HUES6 (cell line): ENCODE data around the gene MINDY4.

ENCODE experiments used
- H3K27ac ChIP-seq: 2 replicates; pipeline ENCODE4 v1.7.0; 2013; ENCODE audit warnings: low read depth, mild to moderate bottlenecking, low read length, inconsistent platforms
- H3K27me3 ChIP-seq: 2 replicates; pipeline ENCODE4 v1.6.1; 2013; ENCODE audit warnings: low read length; ENCODE audit not compliant: control insufficient read depth, insufficient read depth
- H3K36me3 ChIP-seq: 2 replicates; pipeline ENCODE4 v1.6.1; 2013; ENCODE audit warnings: low read length; ENCODE audit not compliant: control insufficient read depth, insufficient read depth
- H3K4me1 ChIP-seq: 2 replicates; pipeline ENCODE4 v1.6.1; 2013; ENCODE audit warnings: low read length; ENCODE audit not compliant: control insufficient read depth, insufficient read depth
- H3K4me3 ChIP-seq: 2 replicates; pipeline ENCODE4 v1.5.1; 2013; ENCODE audit warnings: low read depth, low read length
- H3K9ac ChIP-seq: one replicate; pipeline ENCODE4 v1.6.1; 2013; ENCODE audit warnings: mild to moderate bottlenecking, low read length
- H3K9me3 ChIP-seq: 2 replicates; pipeline ENCODE4 v1.6.1; 2013; ENCODE audit warnings: low read depth, low read length; ENCODE audit not compliant: control insufficient read depth, insufficient read depth

MINDY4 gene

DNA sequence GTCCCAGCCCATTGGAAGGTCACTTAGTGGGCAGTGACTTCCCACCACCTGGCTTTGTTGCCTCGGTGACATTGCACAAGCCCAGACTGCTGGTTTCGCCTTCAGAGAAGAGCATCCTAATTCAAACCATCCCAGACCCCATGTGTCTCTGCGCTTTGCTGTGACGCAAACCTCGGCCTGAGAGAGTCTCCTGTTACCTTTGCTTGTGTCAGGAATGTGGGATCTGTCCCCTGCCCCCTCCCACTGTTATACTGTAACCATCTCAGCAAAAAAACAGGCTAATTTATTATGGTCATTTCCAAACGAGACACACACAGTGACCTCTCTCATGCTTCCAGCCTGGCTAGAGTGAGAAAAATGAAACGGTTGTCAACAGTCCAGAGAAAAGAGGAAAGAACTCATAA lies 115.4 kb downstream of the MINDY4 start:
- Histone ChIP-seq H3K27ac (no peak overlapping the region), H3K27me3 (no peaks in the 10 kb centered on the region), H3K36me3 (no peaks in the 10 kb centered on the region), H3K4me3 (no peak overlapping the region), H3K4me1 (peaks cover 20% of the 10 kb centered on the region), H3K9me3 (no peaks in the 10 kb centered on the region), H3K9ac (no peak overlapping the region)

DNA sequence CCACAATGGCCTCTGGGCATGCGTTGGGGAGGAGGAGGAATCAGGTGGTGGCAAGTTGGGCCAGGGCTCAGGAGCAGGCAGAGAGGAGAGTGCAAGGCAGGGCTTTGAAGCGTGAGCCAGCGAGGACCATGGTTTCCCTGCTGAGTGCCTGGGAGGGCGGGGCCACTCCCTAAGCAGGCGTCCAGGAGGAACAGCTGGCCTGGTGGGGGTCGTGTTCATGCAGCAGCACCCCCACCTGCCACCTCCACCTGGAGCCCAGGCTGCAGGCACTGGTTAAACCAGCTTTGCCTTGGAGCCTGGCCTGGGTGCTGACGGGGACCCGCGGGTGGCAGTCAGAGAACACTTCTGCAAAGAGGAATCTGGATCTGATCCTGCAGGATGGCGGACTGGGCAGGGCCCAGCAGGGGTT lies 116.3 kb downstream of the MINDY4 start:
- Histone ChIP-seq H3K27ac (no peak overlapping the region), H3K9me3 (no peaks in the 10 kb centered on the region), H3K27me3 (no peaks in the 10 kb centered on the region), H3K9ac (no peak overlapping the region), H3K4me3 (no peak overlapping the region), H3K4me1 (peaks cover 20% of the 10 kb centered on the region), H3K36me3 (no peaks in the 10 kb centered on the region)

GRCh38 chr7:30888747-30889146 lies 117.5 kb downstream of the MINDY4 start:
- H3K4me1 ChIP-seq = peaks cover 20% of the 10 kb centered on the region
- H3K27me3 ChIP-seq = no peaks in the 10 kb centered on the region
- H3K27ac ChIP-seq = no peak overlapping the region
- H3K4me3 ChIP-seq = no peak overlapping the region
- no peaks in the 10 kb centered on the region for H3K36me3 ChIP-seq
- H3K9ac ChIP-seq = no peak overlapping the region
- H3K9me3 ChIP-seq = no peaks in the 10 kb centered on the region

GRCh38 chr7:30890226-30890625 lies 119.0 kb downstream of the MINDY4 start:
- Histone ChIP-seq H3K27me3 (no peaks in the 10 kb centered on the region), H3K27ac (no peak overlapping the region), H3K4me1 (peaks cover 20% of the 10 kb centered on the region), H3K9me3 (no peaks in the 10 kb centered on the region), H3K9ac (no peak overlapping the region), H3K36me3 (no peaks in the 10 kb centered on the region), H3K4me3 (no peak overlapping the region)

GRCh38 chr7:30893357-30893756 lies 122.1 kb downstream of the MINDY4 start:
- H3K27ac ChIP-seq = no peak overlapping the region
- H3K4me1 ChIP-seq = peaks cover 8% of the 10 kb centered on the region; the same call in 1 of the 2 replicates
- no peak overlapping the region for H3K9ac ChIP-seq

GRCh38 chr7:30894009-30894408 lies 122.8 kb downstream of the MINDY4 start:
- Histone ChIP-seq H3K4me1 (peaks cover 3% of the 10 kb centered on the region; the same call in 1 of the 2 replicates), H3K9me3 (no peaks in the 10 kb centered on the region), H3K4me3 (no peak overlapping the region), H3K27me3 (no peaks in the 10 kb centered on the region), H3K27ac (no peak overlapping the region), H3K36me3 (no peaks in the 10 kb centered on the region), H3K9ac (no peak overlapping the region)

More at GRCh38 chr7:30893357-30893756, 122.1 kb downstream of the MINDY4 start:
- Histone ChIP-seq H3K9me3 (no peaks in the 10 kb centered on the region), H3K4me3 (no peak overlapping the region), H3K36me3 (no peaks in the 10 kb centered on the region), H3K27me3 (no peaks in the 10 kb centered on the region)

GRCh38 chr7:30894866-30895605 lies 123.8 kb downstream of the MINDY4 start:
- peaks cover 3% of the 10 kb centered on the region; the same call in 1 of the 2 replicates for H3K4me1 ChIP-seq
- H3K9me3 ChIP-seq = no peaks in the 10 kb centered on the region
- H3K36me3 ChIP-seq = no peaks in the 10 kb centered on the region
- H3K4me3 ChIP-seq = no peak overlapping the region
- no peak overlapping the region for H3K9ac ChIP-seq
- no peaks in the 10 kb centered on the region for H3K27me3 ChIP-seq
- H3K27ac ChIP-seq = no peak overlapping the region

GRCh38 chr7:30896036-30896435 lies 124.8 kb downstream of the MINDY4 start:
- Histone ChIP-seq H3K9me3 (no peaks in the 10 kb centered on the region), H3K27me3 (no peaks in the 10 kb centered on the region), H3K4me3 (no peak overlapping the region), H3K36me3 (no peaks in the 10 kb centered on the region), H3K27ac (no peak overlapping the region), H3K4me1 (peaks cover 3% of the 10 kb centered on the region; the same call in 1 of the 2 replicates), H3K9ac (no peak overlapping the region)

DNA sequence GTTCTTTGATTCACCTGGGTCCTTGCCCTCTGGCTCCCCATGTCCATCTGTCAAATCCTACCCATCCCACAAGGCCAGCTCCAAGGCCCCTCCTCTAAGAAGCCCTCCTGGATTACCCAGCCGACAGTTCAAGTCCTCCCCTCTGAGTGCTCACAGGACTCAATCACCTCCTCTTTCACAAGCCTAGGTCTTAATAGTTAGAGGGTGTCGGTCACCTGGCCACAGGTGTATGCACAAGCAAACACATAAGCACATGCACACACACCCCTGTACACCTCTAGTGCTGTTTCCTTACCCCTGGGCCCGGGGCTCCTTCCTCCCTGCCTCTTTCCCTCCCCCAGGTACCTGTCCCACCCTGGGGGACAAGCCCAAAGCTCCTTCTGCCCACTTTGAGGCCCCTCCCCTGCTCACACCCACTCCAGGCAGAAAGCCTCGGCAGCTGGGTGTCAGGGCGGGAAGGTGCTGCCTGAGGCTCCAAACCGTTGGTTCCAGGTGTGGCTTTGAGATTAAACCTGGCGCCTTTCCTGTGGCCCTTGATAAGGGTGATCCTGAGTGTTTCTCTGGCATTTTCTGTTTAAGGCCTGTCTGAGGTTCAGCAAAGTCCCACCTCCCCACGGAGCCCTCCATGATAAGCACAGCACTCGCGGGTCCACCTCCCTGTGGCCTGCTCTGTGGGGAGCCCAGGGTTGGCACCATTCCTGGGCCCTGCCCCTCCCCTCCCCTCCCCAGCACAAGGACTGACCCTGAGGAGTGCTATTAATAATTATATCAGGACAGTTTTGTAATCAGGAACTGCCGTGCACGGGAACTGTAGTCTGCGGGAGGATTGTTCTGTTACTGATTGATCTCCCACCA lies 125.8 kb downstream of the MINDY4 start:
- H3K27me3 ChIP-seq = no peaks in the 10 kb centered on the region
- H3K36me3 ChIP-seq = no peaks in the 10 kb centered on the region
- H3K4me1 ChIP-seq = peaks cover 3% of the 10 kb centered on the region; the same call in 1 of the 2 replicates
- no peak overlapping the region for H3K9ac ChIP-seq
- no peaks in the 10 kb centered on the region for H3K9me3 ChIP-seq
- H3K27ac ChIP-seq = no peak overlapping the region
- H3K4me3 ChIP-seq = no peak overlapping the region

DNA sequence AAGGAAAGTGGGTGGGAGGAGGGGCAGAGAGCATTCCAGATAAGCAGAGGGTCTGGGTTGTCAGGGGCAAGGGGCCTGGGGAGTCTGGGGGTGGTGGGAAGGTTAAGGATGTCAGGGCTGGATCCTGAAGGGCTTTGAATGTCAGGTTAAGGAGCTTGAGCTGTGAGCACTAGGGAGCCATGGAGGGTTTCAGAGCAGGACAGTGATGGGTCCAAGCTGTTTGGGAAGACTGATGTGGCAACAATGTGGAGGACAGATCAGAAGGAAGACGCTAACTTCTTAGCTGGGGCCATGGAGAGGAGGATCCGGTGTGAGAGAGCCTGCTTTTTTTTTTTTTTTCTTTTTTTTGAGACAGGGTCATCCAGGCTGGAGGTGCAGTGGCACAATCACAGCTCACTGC lies 126.6 kb downstream of the MINDY4 start:
- Histone ChIP-seq H3K4me1 (peaks cover 6% of the 10 kb centered on the region; the same call in 1 of the 2 replicates), H3K9ac (no peak overlapping the region), H3K36me3 (no peaks in the 10 kb centered on the region), H3K4me3 (no peak overlapping the region), H3K27me3 (no peaks in the 10 kb centered on the region), H3K9me3 (no peaks in the 10 kb centered on the region), H3K27ac (no peak overlapping the region)

GRCh38 chr7:30898411-30898810 lies 127.2 kb downstream of the MINDY4 start:
- H3K36me3 ChIP-seq = no peaks in the 10 kb centered on the region
- no peak overlapping the region for H3K27ac ChIP-seq
- H3K9ac ChIP-seq = no peak overlapping the region

More at GRCh38 chr7:30898411-30898810, 127.2 kb downstream of the MINDY4 start:
- Histone ChIP-seq H3K9me3 (no peaks in the 10 kb centered on the region), H3K4me1 (peaks cover 6% of the 10 kb centered on the region; the same call in 1 of the 2 replicates), H3K4me3 (no peak overlapping the region), H3K27me3 (no peaks in the 10 kb centered on the region)
